Measurements from ENCODE around the gene FAM98C.

DNA sequence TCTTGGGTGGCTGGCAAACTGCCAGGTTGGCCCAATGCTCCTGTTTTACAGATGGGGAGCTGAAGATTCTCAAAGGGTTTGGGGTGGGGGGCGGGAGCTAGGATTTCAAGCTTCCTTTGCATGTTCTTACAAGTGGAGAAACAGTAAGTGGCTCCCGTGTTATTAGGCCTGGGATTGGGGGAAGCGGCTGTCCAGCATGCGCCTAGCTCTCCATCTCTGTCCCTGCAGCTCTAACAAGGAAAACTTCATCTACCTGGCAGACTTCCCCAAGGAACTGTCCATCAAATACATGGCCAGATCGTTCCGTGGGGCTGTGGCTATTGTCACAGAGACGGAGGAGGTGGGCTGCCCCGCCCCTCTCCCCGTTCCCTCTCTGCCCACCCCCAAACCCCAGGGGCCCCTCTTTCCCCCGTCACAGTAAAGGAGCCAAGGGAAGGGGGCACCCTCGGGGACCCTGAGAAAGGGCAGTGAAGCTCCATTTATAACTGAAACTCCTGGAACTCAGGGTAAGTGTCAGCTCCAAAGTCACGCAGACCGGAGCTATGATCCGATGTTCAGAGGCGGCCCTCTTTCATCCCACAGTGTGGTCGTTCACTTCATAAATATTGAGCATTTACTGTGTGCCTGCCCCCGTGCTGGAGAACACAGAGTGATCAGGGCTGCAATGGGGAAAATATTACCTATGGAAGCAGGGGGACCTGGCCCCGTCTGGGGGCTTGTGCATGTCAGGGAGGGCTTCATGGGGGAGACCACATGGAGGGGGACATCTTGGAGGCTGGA, 43.5 kb upstream of the FAM98C start:
- TF ChIP-seq, protein P1, sequence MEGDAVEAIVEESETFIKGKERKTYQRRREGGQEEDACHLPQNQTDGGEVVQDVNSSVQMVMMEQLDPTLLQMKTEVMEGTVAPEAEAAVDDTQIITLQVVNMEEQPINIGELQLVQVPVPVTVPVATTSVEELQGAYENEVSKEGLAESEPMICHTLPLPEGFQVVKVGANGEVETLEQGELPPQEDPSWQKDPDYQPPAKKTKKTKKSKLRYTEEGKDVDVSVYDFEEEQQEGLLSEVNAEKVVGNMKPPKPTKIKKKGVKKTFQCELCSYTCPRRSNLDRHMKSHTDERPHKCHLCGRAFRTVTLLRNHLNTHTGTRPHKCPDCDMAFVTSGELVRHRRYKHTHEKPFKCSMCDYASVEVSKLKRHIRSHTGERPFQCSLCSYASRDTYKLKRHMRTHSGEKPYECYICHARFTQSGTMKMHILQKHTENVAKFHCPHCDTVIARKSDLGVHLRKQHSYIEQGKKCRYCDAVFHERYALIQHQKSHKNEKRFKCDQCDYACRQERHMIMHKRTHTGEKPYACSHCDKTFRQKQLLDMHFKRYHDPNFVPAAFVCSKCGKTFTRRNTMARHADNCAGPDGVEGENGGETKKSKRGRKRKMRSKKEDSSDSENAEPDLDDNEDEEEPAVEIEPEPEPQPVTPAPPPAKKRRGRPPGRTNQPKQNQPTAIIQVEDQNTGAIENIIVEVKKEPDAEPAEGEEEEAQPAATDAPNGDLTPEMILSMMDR (IDR thresholded peaks at IDR 0.05): no peak
- TF ChIP-seq POLR2AphosphoS5 (IDR thresholded peaks at IDR 0.05): no peak

Data from prostate gland (tissue), 2 donors.